Brain microvascular endothelial cell (primary cell): Measurements from ENCODE around the gene NOP9.

Experiments used
- DNase-seq: peaks from one replicate; pipeline ENCODE4 v3.0.0-alpha.2; 2020
- H3K27ac ChIP-seq: fragments of 250-450 bp; sonication (Bioruptor Pico); 2 replicates; pipeline ENCODE4 v1.5.1; 2020; ENCODE audit warnings: mild to moderate bottlenecking, moderate library complexity
- H3K27me3 ChIP-seq: fragments of 250-450 bp; sonication (Bioruptor Pico); replicated peaks from 2 replicates; pipeline ENCODE4 v1.5.1; 2020; ENCODE audit warnings: mild to moderate bottlenecking
- H3K36me3 ChIP-seq: fragments of 250-450 bp; sonication (Bioruptor Pico); replicated peaks from 2 replicates; pipeline ENCODE4 v1.5.1; 2020; ENCODE audit warnings: mild to moderate bottlenecking
- H3K4me3 ChIP-seq: 2 replicates; pipeline ENCODE4 v1.5.1; 2011; ENCODE audit warnings: low read depth, mild to moderate bottlenecking, control low read depth, low read length, moderate library complexity
- CTCF ChIP-seq: IDR thresholded peaks from 2 replicates; pipeline ENCODE4 v1.5.1; 2011; ENCODE audit warnings: low read depth, mild to moderate bottlenecking, moderate library complexity, low read length, control low read depth, inconsistent platforms; ENCODE audit errors: missing control alignments
- in situ Hi-C: cut with HindIII; loops from 2 replicates; pipeline ENCODE4 v1.10.0; 2017; ENCODE audit warnings: low sequenced_read_pairs, low pct_ligation_motif_present

The NOP9 gene

GRCh38 chr14:24293525-24293924 lies 6.1 kb upstream of the NOP9 start:
- in situ Hi-C loops = loop anchor here (10.0 kb wide), 1 partner anchor 49 kb away; the partner anchor contains the start of gene TINF2
- no peak for DNase-seq
- H3K27ac ChIP-seq = no peak overlapping the region
- TF ChIP-seq CTCF = no peak
- peaks cover 11% of the 10 kb centered on the region for H3K36me3 ChIP-seq
- no peak overlapping the region for H3K4me3 ChIP-seq
- H3K27me3 ChIP-seq = no peaks in the 10 kb centered on the region

- in situ Hi-C loops = loop anchor here (10.0 kb wide), 1 partner anchor 52 kb away; the partner anchor contains the start of gene TINF2
- H3K4me3 ChIP-seq = no peak overlapping the region
- peak overlapping the region; percentile 29 for H3K27ac ChIP-seq
- peak; percentile 87 for TF ChIP-seq CTCF
- H3K27me3 ChIP-seq = no peaks in the 10 kb centered on the region
- DNase-seq = peak; percentile 91
- H3K36me3 ChIP-seq = peaks cover 9% of the 10 kb centered on the region
Measured at GRCh38 chr14:24296341-24297157, 3.1 kb upstream of the NOP9 start.

- H3K4me3 ChIP-seq = no peak overlapping the region
- no peak overlapping the region for H3K27ac ChIP-seq
- peak; percentile 18 for DNase-seq
Measured at GRCh38 chr14:24297190-24297964, 2.3 kb upstream of the NOP9 start.

GRCh38 chr14:24298892-24299254 lies 777 bp upstream of the NOP9 start:
- no peak for TF ChIP-seq CTCF
- in situ Hi-C loops = loop anchor here (10.0 kb wide), 1 partner anchor 54 kb away; the partner anchor contains the start of gene TINF2
- Histone ChIP-seq H3K27me3 (no peaks in the 10 kb centered on the region), H3K27ac (peak overlapping the region; percentile 60), H3K4me3 (peak overlapping the region; percentile 98), H3K36me3 (peaks cover 30% of the 10 kb centered on the region)
- DNase-seq = peak; percentile 52

More at GRCh38 chr14:24297190-24297964, 2.3 kb upstream of the NOP9 start:
- TF ChIP-seq CTCF = peak; percentile 71
- peaks cover 17% of the 10 kb centered on the region for H3K36me3 ChIP-seq
- no peaks in the 10 kb centered on the region for H3K27me3 ChIP-seq
- in situ Hi-C loops = loop anchor here (10.0 kb wide), 1 partner anchor 53 kb away; the partner anchor contains the start of gene TINF2

- H3K36me3 ChIP-seq = peaks cover 45% of the 10 kb centered on the region
- DNase-seq = no peak
- in situ Hi-C loops = no loop called here
Measured at GRCh38 chr14:24300326-24300980, 803 bp downstream of the NOP9 start.

More at GRCh38 chr14:24300326-24300980, 803 bp downstream of the NOP9 start:
- TF ChIP-seq CTCF = no peak
- Histone ChIP-seq H3K27me3 (no peaks in the 10 kb centered on the region), H3K27ac (no peak overlapping the region), H3K4me3 (peak overlapping the region; percentile 98)
